ENCODE measurements around the gene TBX4.
"Not testable (repeated sequence)": the region's sequence is repeated elsewhere in the genome, so short reads cannot be mapped to it uniquely, and the experiment has no call there.

TBX4 gene

DNA sequence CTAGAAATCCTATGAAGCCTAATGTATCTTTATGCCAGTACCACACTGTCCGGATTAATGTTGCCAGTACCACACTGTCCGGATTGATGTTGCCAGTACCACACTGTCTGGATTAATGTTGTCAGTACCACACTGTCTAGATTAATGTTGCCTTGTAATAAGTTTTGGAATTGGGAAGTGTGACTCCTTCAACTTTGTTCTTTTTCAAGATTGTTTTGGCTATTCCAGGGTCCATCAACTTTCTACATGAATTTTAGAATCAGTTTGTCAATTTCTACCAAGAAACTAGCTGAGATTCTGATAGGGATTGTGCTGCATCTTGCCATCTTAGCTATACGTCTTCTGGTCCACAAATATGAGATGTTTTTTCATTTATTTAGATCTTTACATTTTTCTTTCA, 68.7 kb downstream of the TBX4 start:
- TF ChIP-seq, protein P1, sequence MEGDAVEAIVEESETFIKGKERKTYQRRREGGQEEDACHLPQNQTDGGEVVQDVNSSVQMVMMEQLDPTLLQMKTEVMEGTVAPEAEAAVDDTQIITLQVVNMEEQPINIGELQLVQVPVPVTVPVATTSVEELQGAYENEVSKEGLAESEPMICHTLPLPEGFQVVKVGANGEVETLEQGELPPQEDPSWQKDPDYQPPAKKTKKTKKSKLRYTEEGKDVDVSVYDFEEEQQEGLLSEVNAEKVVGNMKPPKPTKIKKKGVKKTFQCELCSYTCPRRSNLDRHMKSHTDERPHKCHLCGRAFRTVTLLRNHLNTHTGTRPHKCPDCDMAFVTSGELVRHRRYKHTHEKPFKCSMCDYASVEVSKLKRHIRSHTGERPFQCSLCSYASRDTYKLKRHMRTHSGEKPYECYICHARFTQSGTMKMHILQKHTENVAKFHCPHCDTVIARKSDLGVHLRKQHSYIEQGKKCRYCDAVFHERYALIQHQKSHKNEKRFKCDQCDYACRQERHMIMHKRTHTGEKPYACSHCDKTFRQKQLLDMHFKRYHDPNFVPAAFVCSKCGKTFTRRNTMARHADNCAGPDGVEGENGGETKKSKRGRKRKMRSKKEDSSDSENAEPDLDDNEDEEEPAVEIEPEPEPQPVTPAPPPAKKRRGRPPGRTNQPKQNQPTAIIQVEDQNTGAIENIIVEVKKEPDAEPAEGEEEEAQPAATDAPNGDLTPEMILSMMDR (IDR thresholded peaks at IDR 0.05; ENCODE audit: unreplicated experiment in 3 of 3), result no peak
- peaks cover 22% of the 10 kb centered on the region for H3K27me3 Mint-ChIP-seq (ENCODE audit: low read depth)
- no peaks in the 10 kb centered on the region for H3K9me3 Mint-ChIP-seq
- no peak overlapping the region for H3K4me3 Mint-ChIP-seq
- no peaks in the 10 kb centered on the region for H3K36me3 Mint-ChIP-seq (ENCODE audit: low read depth)
- no peak overlapping the region for H3K27ac Mint-ChIP-seq
- no peaks in the 10 kb centered on the region for H3K4me1 Mint-ChIP-seq

DNA sequence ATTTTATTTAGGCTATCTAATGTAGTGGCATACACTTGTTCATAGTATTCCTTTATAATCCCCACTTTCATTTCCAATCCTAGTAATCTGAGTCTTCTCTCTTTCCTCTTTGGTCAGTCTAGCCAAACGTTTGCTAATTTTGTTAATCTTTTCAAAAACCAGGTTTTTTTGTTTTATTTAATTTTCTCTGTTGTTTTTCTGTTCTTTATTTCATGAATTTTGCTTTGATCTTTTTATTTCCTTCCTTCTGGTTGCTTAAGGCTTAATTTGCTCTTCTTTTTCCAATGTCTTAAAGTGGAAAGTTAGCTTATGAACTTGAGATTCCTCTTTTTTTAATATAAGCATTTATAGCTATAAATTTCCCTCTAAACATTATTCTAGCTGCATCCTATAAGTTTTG, 69.9 kb downstream of the TBX4 start:
- TF ChIP-seq, protein P1 (IDR thresholded peaks at IDR 0.05; ENCODE audit: unreplicated experiment in 3 of 3), result no peak
- no peak overlapping the region for H3K4me3 Mint-ChIP-seq
- H3K36me3 Mint-ChIP-seq (ENCODE audit: low read depth), result no peaks in the 10 kb centered on the region
- H3K4me1 Mint-ChIP-seq, result no peaks in the 10 kb centered on the region
- H3K27me3 Mint-ChIP-seq (ENCODE audit: low read depth), result peaks cover 23% of the 10 kb centered on the region
- H3K9me3 Mint-ChIP-seq, result no peaks in the 10 kb centered on the region
- H3K27ac Mint-ChIP-seq, result no peak overlapping the region

- TF ChIP-seq, protein P1 (IDR thresholded peaks at IDR 0.05; ENCODE audit: unreplicated experiment in 3 of 3), result no peak
- no peak overlapping the region for H3K4me3 Mint-ChIP-seq
- H3K9me3 Mint-ChIP-seq, result no peaks in the 10 kb centered on the region
- H3K27ac Mint-ChIP-seq, result no peak overlapping the region
- H3K4me1 Mint-ChIP-seq, result no peaks in the 10 kb centered on the region
- H3K36me3 Mint-ChIP-seq (ENCODE audit: low read depth), result no peaks in the 10 kb centered on the region
- H3K27me3 Mint-ChIP-seq (ENCODE audit: low read depth), result peaks cover 23% of the 10 kb centered on the region
These were observed 72.1 kb downstream of the TBX4 start for GRCh38 chr17:61524319-61524718.

DNA sequence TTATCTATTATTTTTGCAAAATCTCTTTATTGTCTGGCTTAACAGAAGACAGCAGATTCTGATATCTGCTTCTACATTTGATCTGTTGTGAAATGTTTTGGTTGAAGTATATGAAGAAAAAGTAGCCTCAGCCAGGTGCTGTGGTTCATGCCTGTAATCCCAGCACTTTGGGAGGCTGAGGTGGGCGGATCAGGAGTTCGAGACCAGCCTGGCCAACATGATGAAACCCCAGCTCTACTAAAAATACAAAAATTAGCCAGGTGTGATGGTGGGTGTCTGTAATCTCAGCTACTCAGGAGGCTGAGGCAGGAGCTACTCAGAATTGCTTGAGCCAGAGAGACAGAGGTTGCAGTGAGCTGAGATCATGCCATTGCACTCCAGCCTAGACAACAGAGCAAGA, 75.2 kb downstream of the TBX4 start:
- not testable (repeated sequence) for H3K36me3 Mint-ChIP-seq (ENCODE audit: low read depth); H3K4me3 Mint-ChIP-seq
- peaks cover 19% of the 10 kb centered on the region for H3K27me3 Mint-ChIP-seq (ENCODE audit: low read depth)

GRCh38 chr17:61528171-61528570, 75.9 kb downstream of the TBX4 start:
- Mint-ChIP-seq H3K4me1 (no peaks in the 10 kb centered on the region), H3K27me3 (ENCODE audit: low read depth) (peaks cover 19% of the 10 kb centered on the region), H3K27ac (no peak overlapping the region), H3K9me3 (no peaks in the 10 kb centered on the region), H3K4me3 (no peak overlapping the region), H3K36me3 (ENCODE audit: low read depth) (no peaks in the 10 kb centered on the region)
- TF ChIP-seq, protein P1 (IDR thresholded peaks at IDR 0.05; ENCODE audit: unreplicated experiment in 3 of 3), result no peak

More for the DNA sequence above, 75.2 kb downstream of the TBX4 start:
- not testable (repeated sequence) for H3K9me3 Mint-ChIP-seq, H3K4me1 Mint-ChIP-seq, H3K27ac Mint-ChIP-seq

- no peak overlapping the region for H3K27ac Mint-ChIP-seq
- TF ChIP-seq, protein P1 (IDR thresholded peaks at IDR 0.05; ENCODE audit: unreplicated experiment in 3 of 3), result no peak
- H3K4me1 Mint-ChIP-seq, result no peaks in the 10 kb centered on the region
- H3K4me3 Mint-ChIP-seq, result no peak overlapping the region
- no peaks in the 10 kb centered on the region for H3K27me3 Mint-ChIP-seq (ENCODE audit: low read depth)
- H3K9me3 Mint-ChIP-seq, result no peaks in the 10 kb centered on the region
- no peaks in the 10 kb centered on the region for H3K36me3 Mint-ChIP-seq (ENCODE audit: low read depth)
These were observed 79.0 kb downstream of the TBX4 start for GRCh38 chr17:61531223-61531622.

All from nephron (organoid).